Liver (tissue), 3 donors: ENCODE measurements around the gene SCN1B.

Experiments
- FOXA1 ChIP-seq: IDR thresholded peaks from 2 replicates; pipeline ENCODE4 v1.6.1; 2016; ENCODE audit warnings: antibody characterized with exemption
- SP1 ChIP-seq: IDR thresholded peaks from 2 replicates; pipeline ENCODE4 v1.6.1; 2018; ENCODE audit warnings: antibody characterized with exemption, mild to moderate bottlenecking
- TAF1 ChIP-seq: conservative IDR thresholded peaks from 2 replicates; pipeline ENCODE4 v1.6.1; 2016; ENCODE audit warnings: antibody characterized with exemption, mild to moderate bottlenecking
- TF ChIP-seq, protein P1 (sequence below): fragments of 150-350 bp; IDR thresholded peaks from 2 replicates; pipeline ENCODE4 v1.5.1; 2017; ENCODE audit warnings: improper control_type of control experiment, low read depth, low read length; ENCODE audit not compliant: missing input control
- TF ChIP-seq, protein P2 (sequence below): IDR thresholded peaks from 2 replicates; pipeline ENCODE4 v1.6.1; 2016; ENCODE audit warnings: antibody characterized with exemption
- donor health status: healthy.
- donor health status: healthy.

DNA sequence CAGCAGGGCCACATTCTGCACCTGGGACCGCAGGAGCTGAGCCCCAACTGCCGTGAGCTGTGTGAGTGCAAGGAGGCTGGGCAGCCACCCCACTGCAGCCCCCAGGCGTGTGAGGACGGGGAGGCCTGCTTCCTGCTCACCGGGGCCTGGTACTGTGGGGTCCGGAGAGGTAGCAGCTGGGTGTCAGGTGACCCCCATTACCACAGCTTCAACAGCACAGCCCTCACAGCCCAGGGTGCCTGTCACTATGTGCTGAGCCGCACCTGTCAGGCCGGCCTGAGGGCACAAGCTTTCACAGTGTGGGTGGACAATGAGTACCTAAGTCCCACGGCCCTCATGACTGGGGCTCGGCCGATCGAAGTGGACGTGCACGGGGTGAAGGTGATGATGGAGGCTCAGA is 49.6 kb downstream of the SCN1B start:
- TF ChIP-seq, protein P1, sequence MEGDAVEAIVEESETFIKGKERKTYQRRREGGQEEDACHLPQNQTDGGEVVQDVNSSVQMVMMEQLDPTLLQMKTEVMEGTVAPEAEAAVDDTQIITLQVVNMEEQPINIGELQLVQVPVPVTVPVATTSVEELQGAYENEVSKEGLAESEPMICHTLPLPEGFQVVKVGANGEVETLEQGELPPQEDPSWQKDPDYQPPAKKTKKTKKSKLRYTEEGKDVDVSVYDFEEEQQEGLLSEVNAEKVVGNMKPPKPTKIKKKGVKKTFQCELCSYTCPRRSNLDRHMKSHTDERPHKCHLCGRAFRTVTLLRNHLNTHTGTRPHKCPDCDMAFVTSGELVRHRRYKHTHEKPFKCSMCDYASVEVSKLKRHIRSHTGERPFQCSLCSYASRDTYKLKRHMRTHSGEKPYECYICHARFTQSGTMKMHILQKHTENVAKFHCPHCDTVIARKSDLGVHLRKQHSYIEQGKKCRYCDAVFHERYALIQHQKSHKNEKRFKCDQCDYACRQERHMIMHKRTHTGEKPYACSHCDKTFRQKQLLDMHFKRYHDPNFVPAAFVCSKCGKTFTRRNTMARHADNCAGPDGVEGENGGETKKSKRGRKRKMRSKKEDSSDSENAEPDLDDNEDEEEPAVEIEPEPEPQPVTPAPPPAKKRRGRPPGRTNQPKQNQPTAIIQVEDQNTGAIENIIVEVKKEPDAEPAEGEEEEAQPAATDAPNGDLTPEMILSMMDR = no peak
- TF ChIP-seq SP1 (no peak), TAF1 (no peak), FOXA1 (no peak)
- TF ChIP-seq, protein P2, sequence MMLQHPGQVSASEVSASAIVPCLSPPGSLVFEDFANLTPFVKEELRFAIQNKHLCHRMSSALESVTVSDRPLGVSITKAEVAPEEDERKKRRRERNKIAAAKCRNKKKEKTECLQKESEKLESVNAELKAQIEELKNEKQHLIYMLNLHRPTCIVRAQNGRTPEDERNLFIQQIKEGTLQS = no peak
